Activated naive CD8-positive, alpha-beta T cell treated with anti-CD3 and anti-CD28 coated beads, Interleukin-2, amount 50 U/mL, for 16 hours (primary cell): ENCODE measurements around the gene RAD51.
A peak's percentile ranks its signal among the peaks of the same experiment; 100 is the strongest.

Experiments used
- DNase-seq: peaks from one replicate; pipeline ENCODE4 v3.0.0-alpha.2; 2020; ENCODE audit warnings: low read depth, low spot score

The RAD51 gene

GRCh38 chr15:40762919-40763800, 68.2 kb downstream of the RAD51 start:
- DNase-seq: no peak

GRCh38 chr15:40763801-40764628, 69.0 kb downstream of the RAD51 start, which contains the start of gene GCHFR:
GCHFR (plus strand) TSS chr15:40764068; CDS start chr15:40764181, 113 bp downstream.
- DNase-seq: no peak

- no peak for DNase-seq
These were observed 69.7 kb downstream of the RAD51 start for GRCh38 chr15:40764629-40765103.

GRCh38 chr15:40766194-40766815, 71.3 kb downstream of the RAD51 start:
- DNase-seq: no peak

- DNase-seq: no peak
These were observed 72.2 kb downstream of the RAD51 start for GRCh38 chr15:40766906-40767837.

- DNase-seq: no peak
These were observed 73.0 kb downstream of the RAD51 start for GRCh38 chr15:40767838-40768500.

GRCh38 chr15:40768521-40769273, 73.7 kb downstream of the RAD51 start:
- DNase-seq: no peak

GRCh38 chr15:40769274-40770146, 74.5 kb downstream of the RAD51 start, which contains the start of gene C15orf62:
C15orf62 (plus strand) TSS chr15:40769980; CDS start chr15:40770496, 516 bp downstream.
- DNase-seq: peak; percentile 68

GRCh38 chr15:40770147-40770721, 75.3 kb downstream of the RAD51 start:
- no peak for DNase-seq

GRCh38 chr15:40771242-40771641, 76.3 kb downstream of the RAD51 start:
- DNase-seq: no peak

GRCh38 chr15:40772014-40772413, 77.0 kb downstream of the RAD51 start:
- no peak for DNase-seq

GRCh38 chr15:40773496-40773895, 78.5 kb downstream of the RAD51 start:
- no peak for DNase-seq

- no peak for DNase-seq
These were observed 78.9 kb downstream of the RAD51 start for GRCh38 chr15:40773902-40774301.

- DNase-seq: no peak
These were observed 80.0 kb downstream of the RAD51 start for GRCh38 chr15:40775007-40775406.

GRCh38 chr15:40775740-40776536, 81.0 kb downstream of the RAD51 start:
- DNase-seq: no peak

GRCh38 chr15:40776537-40777141, 81.7 kb downstream of the RAD51 start:
- no peak for DNase-seq
